ENCODE results near the gene RBMS3. TPM values are rescaled to one million over a fixed set of nuclear protein-coding genes. Genes with fewer than 3 reads are reported as not detected.

Gene RBMS3
- total RNA-seq, 1 experiment from 2014 or later = 0.42 TPM

DNA sequence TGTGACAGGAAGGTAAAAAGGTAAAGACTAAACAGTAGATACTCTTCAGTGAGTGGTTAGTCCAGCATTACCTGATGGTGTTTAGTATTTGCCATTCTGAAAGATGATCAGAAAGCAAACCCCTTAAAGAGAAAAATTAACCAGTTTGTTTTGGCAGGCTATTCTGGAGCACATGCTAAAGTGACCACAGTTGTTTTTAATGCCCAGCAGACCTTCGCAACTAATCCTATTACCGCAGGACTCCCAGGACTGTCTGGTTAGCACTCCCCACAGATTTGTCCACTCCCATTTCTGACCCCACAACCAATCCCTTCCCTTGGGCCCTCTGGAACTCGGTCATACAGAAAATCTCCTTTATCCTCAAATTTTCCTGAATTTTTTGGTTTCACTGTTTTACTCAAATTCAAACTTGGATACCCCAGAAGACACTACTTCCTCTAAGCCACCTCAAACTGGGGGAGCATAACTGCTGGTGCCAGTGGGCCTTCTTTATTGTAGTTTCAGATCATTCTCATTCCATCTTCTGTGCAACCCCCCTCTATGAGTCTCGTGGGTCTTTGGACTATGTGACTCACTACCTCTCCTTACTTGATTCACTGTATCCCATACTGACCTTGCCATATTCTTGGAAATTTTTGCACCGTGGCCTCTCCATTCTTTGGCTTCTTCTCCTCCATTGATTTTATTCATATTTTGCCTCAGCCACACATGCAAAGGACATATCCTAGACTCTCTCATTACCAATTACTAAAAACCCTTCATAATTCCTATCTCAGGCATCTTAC is 104.4 kb downstream of the RBMS3 start (continued):
- TF ChIP-seq, protein P1, sequence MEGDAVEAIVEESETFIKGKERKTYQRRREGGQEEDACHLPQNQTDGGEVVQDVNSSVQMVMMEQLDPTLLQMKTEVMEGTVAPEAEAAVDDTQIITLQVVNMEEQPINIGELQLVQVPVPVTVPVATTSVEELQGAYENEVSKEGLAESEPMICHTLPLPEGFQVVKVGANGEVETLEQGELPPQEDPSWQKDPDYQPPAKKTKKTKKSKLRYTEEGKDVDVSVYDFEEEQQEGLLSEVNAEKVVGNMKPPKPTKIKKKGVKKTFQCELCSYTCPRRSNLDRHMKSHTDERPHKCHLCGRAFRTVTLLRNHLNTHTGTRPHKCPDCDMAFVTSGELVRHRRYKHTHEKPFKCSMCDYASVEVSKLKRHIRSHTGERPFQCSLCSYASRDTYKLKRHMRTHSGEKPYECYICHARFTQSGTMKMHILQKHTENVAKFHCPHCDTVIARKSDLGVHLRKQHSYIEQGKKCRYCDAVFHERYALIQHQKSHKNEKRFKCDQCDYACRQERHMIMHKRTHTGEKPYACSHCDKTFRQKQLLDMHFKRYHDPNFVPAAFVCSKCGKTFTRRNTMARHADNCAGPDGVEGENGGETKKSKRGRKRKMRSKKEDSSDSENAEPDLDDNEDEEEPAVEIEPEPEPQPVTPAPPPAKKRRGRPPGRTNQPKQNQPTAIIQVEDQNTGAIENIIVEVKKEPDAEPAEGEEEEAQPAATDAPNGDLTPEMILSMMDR (IDR thresholded peaks at IDR 0.05 in 2 of 3, conservative IDR thresholded peaks at IDR 0.05 in 1 of 3; ENCODE audit: borderline replicate concordance in 1 of 3, insufficient read depth in 1 of 3, low read depth in 2 of 3, low read length in 2 of 3) = no peak
- TF ChIP-seq, protein P2, sequence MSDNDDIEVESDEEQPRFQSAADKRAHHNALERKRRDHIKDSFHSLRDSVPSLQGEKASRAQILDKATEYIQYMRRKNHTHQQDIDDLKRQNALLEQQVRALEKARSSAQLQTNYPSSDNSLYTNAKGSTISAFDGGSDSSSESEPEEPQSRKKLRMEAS (IDR thresholded peaks at IDR 0.05) = no peak
- TF ChIP-seq SRF (IDR thresholded peaks at IDR 0.05; ENCODE audit: low read depth) = no peak

DNA sequence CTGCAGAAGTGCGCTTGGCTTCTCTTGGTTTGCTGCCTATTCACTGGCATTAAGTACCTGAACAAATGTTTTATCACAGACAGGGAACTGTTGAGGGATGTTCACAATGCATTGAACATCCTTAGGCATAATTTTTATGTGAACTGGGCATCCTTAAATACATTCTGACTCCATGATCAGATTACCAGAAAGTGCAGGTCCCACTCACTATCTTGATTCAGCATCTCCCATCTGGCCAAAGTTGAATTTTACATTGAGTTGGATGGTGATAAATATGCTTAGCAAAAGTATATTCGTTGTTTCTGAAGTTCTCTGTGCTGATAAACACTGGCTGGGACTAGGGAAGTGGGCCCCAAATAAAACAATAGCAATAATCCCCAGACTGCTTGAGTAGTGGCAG is 108.5 kb downstream of the RBMS3 start:
- H3K9me2 ChIP-seq (ENCODE audit: insufficient read depth) = no peaks in the 10 kb centered on the region
- H4K20me1 ChIP-seq (ENCODE audit: insufficient read depth) = no peaks in the 10 kb centered on the region
- no peak overlapping the region for H2AFZ ChIP-seq (ENCODE audit: low read depth, low read length, poor library complexity, severe bottlenecking)
- no peak for ATAC-seq
- no peak overlapping the region for H3K4me3 ChIP-seq (replicated peaks in 1 of 2; ENCODE audit: low read depth in 1 of 2, low read length in 2 of 2)
- H3K36me3 ChIP-seq (ENCODE audit: control insufficient read depth in 1 of 2, insufficient read depth in 2 of 2, low read length in 2 of 2) = no peaks in the 10 kb centered on the region
- intact Hi-C loops (cut with micrococcal nuclease) = no loop called here
- TF ChIP-seq ZNF274 (IDR thresholded peaks at IDR 0.05; ENCODE audit: low read depth, low read length) = no peak
- no peak for TF ChIP-seq FOSL1 (IDR thresholded peaks at IDR 0.05; ENCODE audit: low read depth)
- TF ChIP-seq, protein P1 (IDR thresholded peaks at IDR 0.05 in 2 of 3, conservative IDR thresholded peaks at IDR 0.05 in 1 of 3; ENCODE audit: borderline replicate concordance in 1 of 3, insufficient read depth in 1 of 3, low read depth in 2 of 3, low read length in 2 of 3) = no peak
- no peak for TF ChIP-seq ZFX (IDR thresholded peaks at IDR 0.05)
- no peak for TF ChIP-seq CBX3 (IDR thresholded peaks at IDR 0.05; ENCODE audit: low read depth)
- TF ChIP-seq, protein P3, sequence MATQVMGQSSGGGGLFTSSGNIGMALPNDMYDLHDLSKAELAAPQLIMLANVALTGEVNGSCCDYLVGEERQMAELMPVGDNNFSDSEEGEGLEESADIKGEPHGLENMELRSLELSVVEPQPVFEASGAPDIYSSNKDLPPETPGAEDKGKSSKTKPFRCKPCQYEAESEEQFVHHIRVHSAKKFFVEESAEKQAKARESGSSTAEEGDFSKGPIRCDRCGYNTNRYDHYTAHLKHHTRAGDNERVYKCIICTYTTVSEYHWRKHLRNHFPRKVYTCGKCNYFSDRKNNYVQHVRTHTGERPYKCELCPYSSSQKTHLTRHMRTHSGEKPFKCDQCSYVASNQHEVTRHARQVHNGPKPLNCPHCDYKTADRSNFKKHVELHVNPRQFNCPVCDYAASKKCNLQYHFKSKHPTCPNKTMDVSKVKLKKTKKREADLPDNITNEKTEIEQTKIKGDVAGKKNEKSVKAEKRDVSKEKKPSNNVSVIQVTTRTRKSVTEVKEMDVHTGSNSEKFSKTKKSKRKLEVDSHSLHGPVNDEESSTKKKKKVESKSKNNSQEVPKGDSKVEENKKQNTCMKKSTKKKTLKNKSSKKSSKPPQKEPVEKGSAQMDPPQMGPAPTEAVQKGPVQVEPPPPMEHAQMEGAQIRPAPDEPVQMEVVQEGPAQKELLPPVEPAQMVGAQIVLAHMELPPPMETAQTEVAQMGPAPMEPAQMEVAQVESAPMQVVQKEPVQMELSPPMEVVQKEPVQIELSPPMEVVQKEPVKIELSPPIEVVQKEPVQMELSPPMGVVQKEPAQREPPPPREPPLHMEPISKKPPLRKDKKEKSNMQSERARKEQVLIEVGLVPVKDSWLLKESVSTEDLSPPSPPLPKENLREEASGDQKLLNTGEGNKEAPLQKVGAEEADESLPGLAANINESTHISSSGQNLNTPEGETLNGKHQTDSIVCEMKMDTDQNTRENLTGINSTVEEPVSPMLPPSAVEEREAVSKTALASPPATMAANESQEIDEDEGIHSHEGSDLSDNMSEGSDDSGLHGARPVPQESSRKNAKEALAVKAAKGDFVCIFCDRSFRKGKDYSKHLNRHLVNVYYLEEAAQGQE (IDR thresholded peaks at IDR 0.05; ENCODE audit: low read depth) = no peak
- no peak for TF ChIP-seq JUND (IDR thresholded peaks at IDR 0.05)
- no peak for TF ChIP-seq RAD21 (IDR thresholded peaks at IDR 0.05; ENCODE audit: low read depth)
- ChIA-PET CTCF (no interaction called here), RAD21 (ENCODE audit: low non-redundant PET in 1 of 2, low total read pairs in 2 of 2, uncharacterized antibody in 2 of 2, unreplicated experiment in 2 of 2) (no interaction called here), POLR2A (no interaction called here)
- DNase-seq (ENCODE audit: low read depth, low spot score) = no peak
- no peaks in the 10 kb centered on the region for H3K79me2 ChIP-seq (ENCODE audit: insufficient read depth, low read length)
- H3K27me3 ChIP-seq (ENCODE audit: insufficient read depth, low read length) = no peaks in the 10 kb centered on the region
- no TSS peak for BruUV-seq (replicated peaks)
- no peaks in the 10 kb centered on the region for H3K9me3 ChIP-seq (ENCODE audit: control insufficient read depth in 1 of 2, insufficient read depth in 1 of 2, low read depth in 1 of 2, low read length in 2 of 2)
- no peaks in the 10 kb centered on the region for H3K4me1 ChIP-seq (ENCODE audit: control insufficient read depth in 1 of 2, insufficient read depth in 2 of 2, low read length in 2 of 2)
- no peak overlapping the region for H3K27ac ChIP-seq (ENCODE audit: low read depth, low read length)
- H3K4me2 ChIP-seq (ENCODE audit: low read length) = no peak overlapping the region
- H3K9ac ChIP-seq (ENCODE audit: low read length) = no peak overlapping the region

All from HCT116 (cell line).